ENCODE results near the gene TMEM218.

- TF ChIP-seq EZH2 (IDR thresholded peaks at IDR 0.05; ENCODE audit: insufficient read depth, poor library complexity, severe bottlenecking) (no peak), EZH2phosphoT487 (IDR thresholded peaks at IDR 0.05; ENCODE audit: insufficient read depth, low read depth) (no peak)
These were observed 18.8 kb downstream of the TMEM218 start for GRCh38 chr11:125092669-125093068.

Measured in GM23248 (cell line).